ENCODE measurements around the gene MRPL27.
A peak's percentile ranks its signal among the peaks of the same experiment; 100 is the strongest.
"Not testable (repeated sequence)": the region's sequence is repeated elsewhere in the genome, so short reads cannot be mapped to it uniquely, and the experiment has no call there.

Gene MRPL27

DNA sequence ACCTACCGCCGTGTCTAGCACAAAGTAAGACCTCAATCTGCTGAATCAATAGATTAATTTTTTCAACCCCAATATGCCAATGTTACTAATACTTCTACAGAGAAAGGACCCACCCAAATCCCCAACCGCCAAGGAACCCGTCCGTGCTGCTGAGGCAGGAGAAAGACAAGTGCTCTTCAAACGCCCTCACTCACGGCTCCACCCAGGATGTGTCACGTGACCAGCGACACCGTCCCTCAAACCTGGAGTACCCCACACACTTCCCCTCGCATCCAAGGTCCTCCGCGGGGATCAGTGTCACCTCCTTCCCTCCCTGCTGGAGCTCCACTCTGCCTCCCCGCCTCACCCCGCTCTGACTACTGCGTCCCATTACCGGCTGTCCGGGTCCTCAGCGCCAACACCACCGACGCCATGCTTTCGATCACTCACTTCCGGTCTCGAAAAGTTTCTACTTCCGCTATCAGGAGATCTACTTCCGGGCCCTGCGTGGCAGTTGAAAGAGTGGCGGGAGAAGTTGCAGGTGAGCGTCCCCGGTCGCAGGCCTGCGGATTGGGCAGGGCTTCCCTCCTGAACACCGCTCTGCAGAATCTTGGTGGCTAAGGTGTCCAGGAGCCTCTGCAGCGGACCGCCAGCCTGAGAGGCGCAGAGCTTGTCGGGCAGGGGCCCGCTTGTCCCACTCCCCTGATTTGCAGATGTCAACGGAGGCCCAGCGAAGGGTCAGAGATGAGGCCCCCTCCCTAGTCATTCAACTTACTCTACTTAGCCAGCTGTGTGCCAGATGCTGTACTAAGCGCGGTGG, at the start of gene MRPL27, which contains the start of gene EME1:
Gene MRPL27 (minus strand): TSS at position 427 of the 799 bp plus-strand sequence. CDS start 14 bp downstream, at position 413.
Gene EME1 (plus strand): TSS at position 472 of the 799 bp plus-strand sequence. CDS start 1,980 bp downstream, outside the sequence.
- DNase-seq, result peak; percentile 61 to 77 (median 75)

- no peak for DNase-seq
Measured at GRCh38 chr17:50422738-50423137, 49.8 kb upstream of the MRPL27 start.

GRCh38 chr17:50421308-50422051, 48.5 kb upstream of the MRPL27 start:
- DNase-seq, result no peak

GRCh38 chr17:50420419-50421112, 47.6 kb upstream of the MRPL27 start:
- DNase-seq, result no peak

DNA sequence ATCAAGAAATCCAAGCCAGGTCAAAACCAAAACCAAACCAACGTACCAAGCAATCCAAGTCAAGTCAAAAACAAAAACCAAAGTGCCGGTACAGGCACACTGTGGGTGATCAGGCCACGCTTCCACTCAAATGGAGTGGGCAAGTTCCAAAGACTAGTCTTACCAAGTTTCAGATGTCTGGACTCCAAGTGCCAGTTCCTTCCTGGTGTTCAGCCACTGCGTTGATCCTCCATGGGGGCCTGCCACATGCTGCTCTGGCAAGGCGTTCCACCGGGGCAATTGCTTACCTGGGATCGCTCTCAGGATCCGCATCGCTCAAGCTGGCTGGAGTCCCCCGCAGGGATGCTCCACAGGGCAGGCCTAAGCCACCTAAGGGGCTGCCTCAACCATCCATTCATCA, 46.6 kb upstream of the MRPL27 start:
- not testable (repeated sequence) for DNase-seq

- DNase-seq, result no peak
Measured at GRCh38 chr17:50414808-50415207, 41.8 kb upstream of the MRPL27 start.

GRCh38 chr17:50412188-50412732, 39.3 kb upstream of the MRPL27 start:
- no peak for DNase-seq

DNA sequence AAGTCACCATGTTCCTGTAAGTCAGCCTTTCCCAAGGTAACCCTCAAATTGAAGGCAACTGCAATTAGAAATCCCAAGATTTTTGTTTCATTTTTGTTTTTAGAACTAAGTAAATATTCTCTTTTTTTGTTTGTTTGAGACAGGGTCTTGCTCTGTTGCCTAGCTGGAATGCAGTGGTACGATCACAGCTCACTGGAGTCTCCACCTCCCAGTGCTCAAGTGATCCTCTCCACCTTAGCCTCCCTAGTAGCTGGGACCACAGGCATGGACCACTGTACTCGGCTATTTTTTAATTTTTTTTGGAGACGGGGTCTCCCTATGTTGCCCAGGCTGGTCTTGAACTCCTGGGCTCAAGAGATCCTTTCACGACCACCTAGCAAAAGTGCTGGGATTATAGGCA, 34.9 kb upstream of the MRPL27 start:
- no peak for DNase-seq

GRCh38 chr17:50406578-50406977, 33.6 kb upstream of the MRPL27 start:
- DNase-seq, result no peak

DNA sequence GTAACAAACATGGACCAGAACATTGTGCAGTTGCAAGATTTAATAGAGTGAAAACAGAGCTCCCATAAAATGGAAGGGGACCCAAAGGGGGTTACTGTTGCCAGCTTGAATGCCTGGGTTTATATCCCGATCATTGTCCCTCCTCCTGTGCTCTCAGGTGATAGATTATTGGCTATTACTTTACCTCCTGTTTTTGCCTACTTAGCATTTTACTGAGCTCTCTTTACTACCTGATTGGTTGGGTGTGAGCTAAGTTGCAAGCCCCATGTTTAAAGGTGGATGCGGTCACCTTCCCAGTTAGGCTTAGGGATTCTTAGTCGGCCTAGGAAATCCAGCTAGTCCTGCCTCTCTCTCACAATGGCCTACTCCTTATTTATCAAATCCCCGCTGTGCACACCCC, 32.4 kb upstream of the MRPL27 start:
- not testable (repeated sequence) for DNase-seq

DNA sequence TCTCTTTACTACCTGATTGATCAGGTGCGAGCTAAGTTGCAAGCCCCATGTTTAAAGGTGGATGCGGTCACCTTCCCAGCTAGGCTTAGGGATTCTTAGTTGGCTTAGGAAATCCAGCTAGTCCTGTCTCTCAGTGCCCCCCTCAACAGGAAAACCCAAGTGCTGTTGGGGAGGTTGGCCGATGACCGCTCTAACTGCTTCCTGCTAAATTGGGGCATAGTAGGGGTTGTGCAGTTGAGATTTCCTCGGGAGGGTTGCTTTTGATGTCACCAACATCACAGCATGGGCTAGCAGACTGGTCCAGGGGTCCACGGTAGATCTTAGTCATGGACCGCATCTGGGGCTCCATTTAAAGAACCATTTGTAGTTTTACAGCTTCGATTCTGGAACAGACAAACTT, 26.6 kb upstream of the MRPL27 start:
- DNase-seq, result not testable (repeated sequence)

DNA sequence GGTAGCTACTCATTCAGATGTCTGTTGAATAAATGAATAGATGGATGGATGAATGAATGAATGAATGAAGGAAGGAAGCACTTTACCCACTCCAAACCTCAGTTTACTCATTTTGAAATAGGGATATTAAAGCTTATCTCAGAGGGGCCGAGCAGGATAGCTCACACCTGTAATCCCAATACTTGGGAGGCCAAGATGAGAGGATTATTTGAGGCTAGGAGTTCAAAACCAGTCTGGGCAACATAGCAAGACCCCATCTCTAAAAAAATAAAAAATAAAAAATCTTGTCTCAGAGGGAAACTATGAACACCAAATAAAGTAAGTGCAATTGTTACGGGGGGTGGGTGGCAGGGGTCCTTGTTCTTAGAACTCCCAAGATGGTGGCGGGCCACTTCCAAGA, 25.7 kb upstream of the MRPL27 start:
- DNase-seq, result not testable (repeated sequence)

DNA sequence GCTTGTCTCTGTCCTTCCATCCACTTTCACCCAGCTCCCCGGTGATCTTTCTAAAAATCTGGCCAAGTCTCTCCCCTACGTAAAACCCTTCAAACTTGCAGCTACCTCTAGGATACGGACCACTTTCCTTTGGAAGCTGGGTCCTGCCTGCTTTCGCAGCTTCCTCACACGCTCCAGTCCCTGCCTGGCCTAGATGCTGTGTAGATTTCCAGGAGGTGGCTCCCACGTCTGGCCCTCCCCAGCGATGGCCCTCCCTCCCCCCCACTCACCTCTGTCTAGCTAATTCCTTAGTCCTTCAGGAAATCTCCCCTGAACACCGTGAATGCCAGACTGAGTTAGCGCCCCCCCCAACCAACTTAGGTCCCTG, 24.9 kb upstream of the MRPL27 start:
- no peak for DNase-seq

- peak; percentile 82 to 90 (median 87) for DNase-seq
Measured at GRCh38 chr17:50397111-50397918, 24.3 kb upstream of the MRPL27 start, which contains the start of gene LRRC59. Gene LRRC59, minus strand, starts transcription at chr17:50397523. Its CDS starts 206 bp downstream, at chr17:50397317.

DNA sequence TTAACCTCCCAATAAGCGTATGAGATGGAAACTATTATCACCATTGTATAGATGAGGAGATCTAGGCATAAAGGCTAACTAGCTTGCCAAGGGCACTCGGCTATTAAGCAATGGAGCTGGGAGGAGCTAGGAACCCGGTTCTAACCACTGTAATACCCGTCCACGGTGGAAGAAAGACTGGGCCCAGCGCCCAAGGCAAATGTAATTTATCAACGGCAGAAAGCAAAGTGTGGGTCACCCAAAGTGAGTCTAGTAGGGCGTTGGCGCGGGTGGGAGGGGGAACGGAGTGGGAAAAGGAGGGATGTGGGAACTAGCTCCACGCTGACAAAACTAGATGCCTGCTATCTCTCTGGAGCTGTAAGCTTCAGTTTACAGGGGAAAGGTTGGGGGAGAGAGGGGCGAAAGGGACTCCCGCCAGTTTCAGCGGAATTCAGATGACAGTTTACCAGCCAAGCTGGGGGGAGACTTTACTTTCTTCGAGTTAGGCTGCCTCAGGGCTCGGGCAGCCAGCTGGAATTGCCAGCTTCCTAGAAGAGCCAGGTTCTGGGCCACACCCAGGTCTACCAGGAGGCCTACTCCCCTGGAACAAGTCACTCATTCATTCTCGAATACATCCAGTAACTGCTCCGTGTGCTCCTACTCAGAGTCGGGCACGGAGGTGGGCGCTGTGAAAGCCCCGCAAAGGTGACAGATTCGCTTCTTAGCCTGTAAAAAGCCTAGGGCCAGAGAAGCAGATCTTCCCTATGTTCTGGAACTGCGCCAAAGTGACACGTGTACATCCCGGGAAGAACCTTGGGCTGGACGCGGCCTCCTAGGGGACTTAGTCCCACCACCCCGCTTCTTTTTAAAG, 23.5 kb upstream of the MRPL27 start:
- no peak for DNase-seq

- no peak for DNase-seq
Measured at GRCh38 chr17:50394711-50395110, 21.7 kb upstream of the MRPL27 start.

DNA sequence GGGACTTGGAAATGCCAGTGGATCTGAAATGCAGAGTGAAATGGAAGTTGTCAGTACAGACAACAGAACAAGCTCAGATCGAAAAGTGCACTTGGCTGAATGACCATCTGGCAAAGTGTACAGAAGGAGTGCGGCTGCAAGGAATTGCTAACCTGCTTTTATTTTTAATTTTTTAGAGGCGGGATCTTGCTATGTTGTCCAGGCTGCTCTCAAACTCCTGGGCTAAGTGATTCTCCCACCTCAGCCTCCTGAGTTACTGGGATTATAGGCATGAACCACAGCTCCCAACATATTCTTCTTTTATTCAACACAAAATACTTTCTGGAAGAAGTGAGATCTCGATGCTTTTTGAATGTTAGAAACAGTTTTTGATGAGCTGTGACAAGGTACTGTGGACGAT, 20.7 kb upstream of the MRPL27 start:
- no peak for DNase-seq

DNA sequence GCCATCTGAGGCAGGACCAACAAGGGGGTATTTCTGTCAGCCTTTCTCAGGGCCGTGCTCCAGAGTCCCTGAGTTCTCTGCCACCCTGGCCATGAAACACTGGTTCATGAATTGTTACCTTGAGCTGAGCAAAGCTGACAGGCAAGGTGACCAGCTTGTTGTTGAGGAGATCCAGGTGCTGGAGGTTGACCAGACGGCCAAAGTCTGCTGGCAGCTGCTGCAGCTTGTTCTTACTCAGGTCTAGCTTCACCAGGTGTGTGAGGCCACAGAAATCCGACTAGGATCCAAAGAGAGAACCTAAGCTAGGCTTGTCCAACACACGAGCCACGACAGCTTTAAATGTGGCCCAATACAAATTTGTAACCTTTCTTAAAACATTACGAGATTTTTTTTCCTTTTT, 19.6 kb upstream of the MRPL27 start:
- DNase-seq, result no peak

DNA sequence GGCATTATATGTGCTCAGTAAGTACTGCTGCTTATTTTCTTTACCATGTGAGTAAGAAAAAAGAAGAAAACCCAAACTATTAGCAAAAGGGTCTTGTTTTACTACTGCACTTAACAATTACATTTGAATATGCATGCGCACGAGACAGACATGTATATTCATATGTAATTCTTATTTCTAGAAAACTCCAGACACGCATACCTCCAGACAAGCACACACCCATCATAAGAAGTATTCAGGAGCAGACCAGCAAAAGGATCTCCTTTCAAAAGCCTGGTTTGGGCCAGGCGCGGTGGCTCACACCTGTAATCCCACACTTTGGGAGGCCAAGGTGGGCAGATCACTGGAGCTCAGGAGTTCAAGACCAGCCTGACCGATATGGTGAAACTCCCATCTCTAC, 16.6 kb upstream of the MRPL27 start:
- no peak for DNase-seq

DNA sequence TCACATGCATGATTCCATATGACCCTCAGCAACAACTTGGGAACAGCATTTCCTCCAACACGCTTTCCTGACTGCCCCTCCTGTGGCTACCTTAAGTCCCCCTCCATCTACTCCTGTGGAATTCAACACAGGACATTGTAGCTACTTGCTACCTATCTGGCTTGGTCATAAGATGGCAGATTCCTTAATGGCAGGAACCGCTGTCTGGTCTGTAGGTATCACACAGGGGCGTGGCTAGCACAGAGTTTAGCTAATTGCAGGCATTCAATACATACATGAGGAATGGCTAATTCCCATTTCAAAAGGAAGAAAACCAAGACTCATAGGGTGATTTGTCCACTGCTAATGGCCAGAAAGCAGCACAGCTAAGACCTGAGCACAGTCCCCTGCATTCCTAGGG, 15.7 kb upstream of the MRPL27 start:
- no peak for DNase-seq

DNA sequence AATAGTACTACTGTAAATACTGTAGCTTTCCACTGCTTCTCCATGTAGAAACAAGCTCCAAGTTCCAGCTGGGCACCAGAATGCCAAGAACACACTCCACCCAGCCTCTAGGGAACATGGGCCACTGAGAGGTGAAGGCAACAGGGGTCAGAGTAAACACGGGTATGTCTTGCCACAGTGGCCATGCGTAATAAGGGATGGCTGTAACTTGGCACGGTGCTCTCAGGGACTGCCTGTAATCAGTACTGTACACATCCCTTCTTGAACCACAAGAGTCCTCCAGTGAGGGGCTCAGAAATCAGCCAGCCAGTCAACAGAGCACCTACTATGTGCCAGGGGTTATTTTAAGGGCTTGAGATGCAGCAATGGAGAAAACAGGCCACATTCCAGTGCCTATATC, 13.5 kb upstream of the MRPL27 start:
- DNase-seq, result no peak

Measured in activated CD4-positive, CD25-positive, alpha-beta regulatory T cell (primary cell).